HFF-Myc (cell line): Measurements from ENCODE around the gene PSMA7.

Experiments used
- DNase-seq: peaks from one replicate; pipeline ENCODE4 v3.0.0-alpha.2; 2011; ENCODE audit warnings: low read depth; ENCODE audit errors: extremely low read depth
- H3K4me3 ChIP-seq: replicated peaks from 2 replicates; pipeline ENCODE4 v1.5.1; 2011; ENCODE audit warnings: low read depth, mild to moderate bottlenecking, control low read depth, low read length
- CTCF ChIP-seq: IDR thresholded peaks from 2 replicates; pipeline ENCODE4 v1.5.1; 2012; ENCODE audit warnings: mild to moderate bottlenecking, low read depth, low read length, control low read depth; ENCODE audit errors: missing control alignments

PSMA7 gene

GRCh38 chr20:62171245-62171644 lies 28.1 kb upstream of the PSMA7 start:
- no peak for TF ChIP-seq CTCF

GRCh38 chr20:62170536-62170935 lies 27.3 kb upstream of the PSMA7 start:
- no peak for TF ChIP-seq CTCF
- no peak overlapping the region for H3K4me3 ChIP-seq
- DNase-seq, result no peak

More at GRCh38 chr20:62171245-62171644, 28.1 kb upstream of the PSMA7 start:
- DNase-seq, result no peak
- H3K4me3 ChIP-seq, result no peak overlapping the region

GRCh38 chr20:62168890-62169435 lies 25.8 kb upstream of the PSMA7 start:
- DNase-seq, result no peak
- TF ChIP-seq CTCF, result no peak
- no peak overlapping the region for H3K4me3 ChIP-seq

GRCh38 chr20:62168061-62168460 lies 24.9 kb upstream of the PSMA7 start:
- no peak for DNase-seq
- TF ChIP-seq CTCF, result no peak
- no peak overlapping the region for H3K4me3 ChIP-seq

GRCh38 chr20:62167474-62167873 lies 24.3 kb upstream of the PSMA7 start:
- TF ChIP-seq CTCF, result no peak
- H3K4me3 ChIP-seq, result no peak overlapping the region
- no peak for DNase-seq

GRCh38 chr20:62165762-62166399 lies 22.7 kb upstream of the PSMA7 start:
- H3K4me3 ChIP-seq, result no peak overlapping the region
- DNase-seq, result no peak
- no peak for TF ChIP-seq CTCF
